Fibroblast of lung (primary cell): Measurements from ENCODE around the gene CDKAL1. TPM values are rescaled to one million over a fixed set of nuclear protein-coding genes. Genes with fewer than 3 reads are reported as not detected.

Source experiments
- DNase-seq, 2 donors: peaks; one replicate each; pipeline versions ENCODE4 v3.0.0 to v3.0.0-alpha.2; 2010; ENCODE audit warnings: low read depth in 2 of 2
- H2AFZ ChIP-seq: 2 replicates; pipeline ENCODE4 v1.5.1; 2012; ENCODE audit warnings: low read length, control low read depth, inconsistent platforms
- H3K27ac ChIP-seq: 2 replicates; pipeline ENCODE4 v1.5.1; 2011; ENCODE audit warnings: low read length, control low read depth; ENCODE audit not compliant: insufficient read depth
- H3K27me3 ChIP-seq: 2 replicates; pipeline ENCODE4 v1.5.1; 2011; ENCODE audit warnings: mild to moderate bottlenecking, low read length; ENCODE audit not compliant: control insufficient read depth, insufficient read depth
- H3K36me3 ChIP-seq: 2 replicates; pipeline ENCODE4 v1.5.1; 2011; ENCODE audit warnings: low read length; ENCODE audit not compliant: control insufficient read depth, insufficient read depth
- H3K4me1 ChIP-seq: 2 replicates; pipeline ENCODE4 v1.5.1; 2011; ENCODE audit warnings: low read length; ENCODE audit not compliant: control insufficient read depth, insufficient read depth; ENCODE audit errors: extremely low read depth
- H3K4me2 ChIP-seq: 2 replicates; pipeline ENCODE4 v1.5.1; 2011; ENCODE audit warnings: low read length, control low read depth; ENCODE audit not compliant: insufficient read depth; ENCODE audit errors: extremely low read depth
- H3K4me3 ChIP-seq, 4 experiments: fragments of 200-600 bp in 1 of 4; sonication (generic) in 1 of 4; replicated peaks in 1 of 4; 2 replicates each; pipeline ENCODE4 v1.5.1; 2011 to 2016; ENCODE audit warnings: low read length in 4 of 4, low read depth in 3 of 4, mild to moderate bottlenecking in 3 of 4, control low read depth in 2 of 4, inconsistent platforms in 1 of 4, mixed read lengths in 1 of 4; ENCODE audit not compliant: insufficient read depth in 1 of 4; ENCODE audit errors: control extremely low read depth in 1 of 4
- H3K79me2 ChIP-seq: 2 replicates; pipeline ENCODE4 v1.5.1; 2012; ENCODE audit warnings: mild to moderate bottlenecking, low read length, inconsistent platforms; ENCODE audit not compliant: control insufficient read depth, insufficient read depth
- H3K9ac ChIP-seq: 2 replicates; pipeline ENCODE4 v1.5.1; 2011; ENCODE audit warnings: mild to moderate bottlenecking, low read length, control low read depth; ENCODE audit not compliant: insufficient read depth
- H3K9me3 ChIP-seq: 2 replicates; pipeline ENCODE4 v1.5.1; 2012; ENCODE audit warnings: low read depth, low read length; ENCODE audit not compliant: control insufficient read depth, insufficient read depth
- H4K20me1 ChIP-seq: 2 replicates; pipeline ENCODE4 v1.5.1; 2011; ENCODE audit warnings: low read length; ENCODE audit not compliant: control insufficient read depth, insufficient read depth; ENCODE audit errors: extremely low read depth
- CTCF ChIP-seq, 2 donors: IDR thresholded peaks in 1 of 2; conservative IDR thresholded peaks in 1 of 2; 1 replicate in 1 of 2; 2 replicates in 1 of 2; pipeline ENCODE4 v1.5.1; 2011 to 2012; ENCODE audit warnings: low read length in 2 of 2, control low read depth in 1 of 2, inconsistent platforms in 1 of 2, low read depth in 1 of 2, mild to moderate bottlenecking in 1 of 2
- EZH2 ChIP-seq: IDR thresholded peaks from 2 replicates; pipeline ENCODE4 v1.5.1; 2012; ENCODE audit warnings: low read length, control low read depth, mild to moderate bottlenecking; ENCODE audit errors: missing control alignments
- polyA plus RNA-seq, 2 donors: library from polyadenylated mRNA; depleted of rRNA in 1 of 2; stranded (reverse) in 1 of 2; unstranded in 1 of 2; fragments of >200 nt; gene quantifications; 2 replicates each; pipeline ENCODE4 v1.2.1, GENCODE V29; 2011 to 2012; ENCODE audit warnings: missing spikeins in 1 of 2
- total RNA-seq: library from RNA; depleted of rRNA; stranded (reverse); fragments of >200 nt; gene quantifications from 2 replicates; pipeline ENCODE4 v1.2.1, GENCODE V29; 2014

The CDKAL1 gene
- total and polyA plus RNA-seq, 2 donors (not counting 1 experiment from before 2014, with no cell fraction given), result 7.4 to 15.0 TPM

GRCh38 chr6:20490591-20490990 is 43.7 kb upstream of the CDKAL1 start:
- Histone ChIP-seq H3K27me3 (no peaks in the 10 kb centered on the region), H3K4me2 (no peak overlapping the region), H3K4me1 (no peaks in the 10 kb centered on the region), H3K79me2 (no peaks in the 10 kb centered on the region), H2AFZ (no peak overlapping the region), H3K36me3 (peaks cover 4% of the 10 kb centered on the region), H3K4me3 (no peak overlapping the region), H3K27ac (no peak overlapping the region), H4K20me1 (no peaks in the 10 kb centered on the region), H3K9me3 (no peaks in the 10 kb centered on the region), H3K9ac (no peak overlapping the region)
- no peak for DNase-seq
- no peak for TF ChIP-seq CTCF (conservative IDR thresholded peaks at IDR 0.05 in 1 of 2, IDR thresholded peaks at IDR 0.05 in 1 of 2; ENCODE audit: low read depth in 1 of 2, low read length in 2 of 2)
- no peak for TF ChIP-seq EZH2

GRCh38 chr6:20492099-20492498 is 42.2 kb upstream of the CDKAL1 start:
- DNase-seq, result no peak
- H3K4me1 ChIP-seq, result no peaks in the 10 kb centered on the region
- TF ChIP-seq CTCF (conservative IDR thresholded peaks at IDR 0.05 in 1 of 2, IDR thresholded peaks at IDR 0.05 in 1 of 2; ENCODE audit: low read depth in 1 of 2, low read length in 2 of 2) (no peak), EZH2 (no peak)
- no peaks in the 10 kb centered on the region for H3K9me3 ChIP-seq
- no peaks in the 10 kb centered on the region for H4K20me1 ChIP-seq
- no peak overlapping the region for H3K4me3 ChIP-seq
- H3K4me2 ChIP-seq, result no peak overlapping the region
- no peak overlapping the region for H3K9ac ChIP-seq
- no peaks in the 10 kb centered on the region for H3K27me3 ChIP-seq
- H3K27ac ChIP-seq, result no peak overlapping the region
- H3K36me3 ChIP-seq, result peaks cover 4% of the 10 kb centered on the region
- no peak overlapping the region for H2AFZ ChIP-seq
- no peaks in the 10 kb centered on the region for H3K79me2 ChIP-seq

- TF ChIP-seq EZH2, result no peak
- no peak for TF ChIP-seq CTCF (conservative IDR thresholded peaks at IDR 0.05 in 1 of 2, IDR thresholded peaks at IDR 0.05 in 1 of 2; ENCODE audit: low read depth in 1 of 2, low read length in 2 of 2)
- H2AFZ ChIP-seq, result no peak overlapping the region
- no peaks in the 10 kb centered on the region for H3K79me2 ChIP-seq
- H3K9ac ChIP-seq, result no peak overlapping the region
- DNase-seq, result peak; percentile 84 to 94
- no peak overlapping the region for H3K27ac ChIP-seq
- no peaks in the 10 kb centered on the region for H3K4me1 ChIP-seq
- no peaks in the 10 kb centered on the region for H4K20me1 ChIP-seq
- H3K9me3 ChIP-seq, result no peaks in the 10 kb centered on the region
- H3K4me2 ChIP-seq, result no peak overlapping the region
- H3K27me3 ChIP-seq, result no peaks in the 10 kb centered on the region
- H3K36me3 ChIP-seq, result no peaks in the 10 kb centered on the region
- H3K4me3 ChIP-seq, result no peak overlapping the region
Observed at GRCh38 chr6:20497216-20498040, 36.8 kb upstream of the CDKAL1 start.
